NT2/D1 (cell line): ENCODE measurements around the gene MYO7B.

Experiments
- SUZ12 ChIP-seq: IDR thresholded peaks from 2 replicates; pipeline ENCODE4 v1.6.1; 2011; ENCODE audit not compliant: insufficient read length, insufficient read depth; ENCODE audit errors: extremely low read depth
- YY1 ChIP-seq: IDR thresholded peaks from 2 replicates; pipeline ENCODE4 v1.6.1; 2011; ENCODE audit not compliant: insufficient read length, insufficient read depth
- ZNF274 ChIP-seq: IDR thresholded peaks from 2 replicates; pipeline ENCODE4 v1.6.1; 2011; ENCODE audit warnings: mild to moderate bottlenecking, low read depth, low read length

GRCh38 chr2:127665267-127665893 lies 129.9 kb downstream of the MYO7B start:
- TF ChIP-seq YY1 (no peak), SUZ12 (no peak), ZNF274 (no peak)
